A549 (cell line): ENCODE data around the gene CFAP97D2.

Source experiments
- CTCF ChIP-seq: fragments of >200 bp; sonication (Bioruptor Twin); formaldehyde crosslinking; IDR thresholded peaks from 3 replicates; pipeline ENCODE4 v1.5.1; 2016
- ELK1 ChIP-seq: fragments of 150-350 bp; IDR thresholded peaks from 2 replicates; pipeline ENCODE4 v1.6.1; 2014; ENCODE audit warnings: low read depth, mild to moderate bottlenecking, low read length
- ESRRA ChIP-seq: fragments of 150-350 bp; IDR thresholded peaks from 2 replicates; pipeline ENCODE4 v1.6.1; 2014; ENCODE audit warnings: mild to moderate bottlenecking, low read length, borderline replicate concordance
- FOXS1 ChIP-seq: fragments of 250-450 bp; sonication (Bioruptor Pico); IDR thresholded peaks from 2 replicates; pipeline ENCODE4 v1.5.0; 2020; ENCODE audit warnings: mild to moderate bottlenecking, moderate library complexity
- POLR2A ChIP-seq: IDR thresholded peaks from 2 replicates; pipeline ENCODE4 v1.6.1; 2012; ENCODE audit warnings: mild to moderate bottlenecking, low read length
- RAD21 ChIP-seq, 2 experiments: fragments of >200 bp in 1 of 2; sonication (Bioruptor Twin) in 1 of 2; formaldehyde crosslinking in 1 of 2; IDR thresholded peaks in 1 of 2; conservative IDR thresholded peaks in 1 of 2; 2 replicates in 1 of 2; 3 replicates in 1 of 2; pipeline ENCODE4 v1.6.1; 2012 to 2018; ENCODE audit warnings: inconsistent platforms in 1 of 2
- RCOR1 ChIP-seq: fragments of 150-350 bp; IDR thresholded peaks from 2 replicates; pipeline ENCODE4 v1.6.1; 2014; ENCODE audit warnings: antibody characterized with exemption, low read length, low read depth
- REST ChIP-seq: fragments of 200-600 bp; sonication (generic); IDR thresholded peaks from 2 replicates; pipeline ENCODE4 v1.6.1; 2016; ENCODE audit warnings: antibody characterized with exemption, mild to moderate bottlenecking, moderate library complexity
- RFX5 ChIP-seq: fragments of 450-650 bp; IDR thresholded peaks from 2 replicates; pipeline ENCODE4 v1.7.1; 2014; ENCODE audit warnings: antibody characterized with exemption, mild to moderate bottlenecking, moderate library complexity
- SMC3 ChIP-seq: fragments of >200 bp; sonication (Bioruptor Twin); formaldehyde crosslinking; IDR thresholded peaks from 3 replicates; pipeline ENCODE4 v1.6.1; 2018; ENCODE audit warnings: inconsistent platforms
- USF2 ChIP-seq: fragments of 450-650 bp; IDR thresholded peaks from 2 replicates; pipeline ENCODE4 v1.6.1; 2014; ENCODE audit warnings: antibody characterized with exemption

- TF ChIP-seq USF2, result no peak
- TF ChIP-seq POLR2A, result no peak
- no peak for TF ChIP-seq CTCF
- TF ChIP-seq SMC3, result no peak
- no peak for TF ChIP-seq RFX5
- TF ChIP-seq FOXS1, result no peak
- no peak for TF ChIP-seq RAD21 (conservative IDR thresholded peaks at IDR 0.05 in 1 of 2, IDR thresholded peaks at IDR 0.05 in 1 of 2)
- TF ChIP-seq REST, result no peak
- no peak for TF ChIP-seq ESRRA
- TF ChIP-seq RCOR1, result no peak
- TF ChIP-seq ELK1, result no peak
Observed at GRCh38 chr13:114130131-114130836, 48.8 kb upstream of the CFAP97D2 start.
